ENCODE data around the gene ABCC11.

The ABCC11 gene

GRCh38 chr16:48157302-48157701 is 90.0 kb downstream of the ABCC11 start:
- DNase-seq = no peak

- peak; percentile 56 for DNase-seq
These were observed 90.5 kb downstream of the ABCC11 start for GRCh38 chr16:48156790-48157209.

- DNase-seq = no peak
These were observed 91.2 kb downstream of the ABCC11 start, which contains the start of gene ABCC12 for GRCh38 chr16:48155926-48156789. TSS of gene ABCC12 (minus strand) at chr16:48155993. CDS start at chr16:48146424, 9,569 bp downstream.

GRCh38 chr16:48153774-48154173 is 93.6 kb downstream of the ABCC11 start:
- DNase-seq = no peak

- DNase-seq = no peak
These were observed 95.1 kb downstream of the ABCC11 start for GRCh38 chr16:48152226-48152625.

GRCh38 chr16:48150707-48151106 is 96.6 kb downstream of the ABCC11 start:
- DNase-seq = no peak

GRCh38 chr16:48146710-48147109 is 100.6 kb downstream of the ABCC11 start:
- no peak for DNase-seq

GRCh38 chr16:48146131-48146530 is 101.2 kb downstream of the ABCC11 start:
- DNase-seq = no peak

GRCh38 chr16:48143812-48144368 is 103.4 kb downstream of the ABCC11 start:
- DNase-seq = no peak

- DNase-seq = no peak
These were observed 106.5 kb downstream of the ABCC11 start for GRCh38 chr16:48140821-48141220.

- no peak for DNase-seq
These were observed 107.8 kb downstream of the ABCC11 start for GRCh38 chr16:48139517-48139916.

- DNase-seq = no peak
These were observed 108.8 kb downstream of the ABCC11 start for GRCh38 chr16:48138543-48138942.

- DNase-seq = no peak
These were observed 109.5 kb downstream of the ABCC11 start for GRCh38 chr16:48137822-48138221.

- DNase-seq = no peak
These were observed 110.6 kb downstream of the ABCC11 start for GRCh38 chr16:48136547-48137360.

- DNase-seq = no peak
These were observed 113.7 kb downstream of the ABCC11 start for GRCh38 chr16:48133455-48134211.

GRCh38 chr16:48132696-48133095 is 114.6 kb downstream of the ABCC11 start:
- no peak for DNase-seq

- no peak for DNase-seq
These were observed 116.0 kb downstream of the ABCC11 start for GRCh38 chr16:48131201-48131935.

- DNase-seq = no peak
These were observed 117.4 kb downstream of the ABCC11 start for GRCh38 chr16:48129926-48130325.

GRCh38 chr16:48128769-48129168 is 118.6 kb downstream of the ABCC11 start:
- DNase-seq = no peak

GRCh38 chr16:48126801-48127644 is 120.3 kb downstream of the ABCC11 start:
- peak; percentile 75 for DNase-seq

- no peak for DNase-seq
These were observed 121.5 kb downstream of the ABCC11 start for GRCh38 chr16:48125888-48126287.

All from GOT3 (cell line).